HG02642 (cell line): Measurements from ENCODE around the gene ARHGAP26.

Source experiments
- ATAC-seq: cut with Tn5 transposase; IDR thresholded peaks from one replicate; pipeline ENCODE4 v1.9.1; 2021; ENCODE audit warnings: mild to moderate bottlenecking; ENCODE audit not compliant: unreplicated experiment, poor library complexity

The ARHGAP26 gene, protein sequence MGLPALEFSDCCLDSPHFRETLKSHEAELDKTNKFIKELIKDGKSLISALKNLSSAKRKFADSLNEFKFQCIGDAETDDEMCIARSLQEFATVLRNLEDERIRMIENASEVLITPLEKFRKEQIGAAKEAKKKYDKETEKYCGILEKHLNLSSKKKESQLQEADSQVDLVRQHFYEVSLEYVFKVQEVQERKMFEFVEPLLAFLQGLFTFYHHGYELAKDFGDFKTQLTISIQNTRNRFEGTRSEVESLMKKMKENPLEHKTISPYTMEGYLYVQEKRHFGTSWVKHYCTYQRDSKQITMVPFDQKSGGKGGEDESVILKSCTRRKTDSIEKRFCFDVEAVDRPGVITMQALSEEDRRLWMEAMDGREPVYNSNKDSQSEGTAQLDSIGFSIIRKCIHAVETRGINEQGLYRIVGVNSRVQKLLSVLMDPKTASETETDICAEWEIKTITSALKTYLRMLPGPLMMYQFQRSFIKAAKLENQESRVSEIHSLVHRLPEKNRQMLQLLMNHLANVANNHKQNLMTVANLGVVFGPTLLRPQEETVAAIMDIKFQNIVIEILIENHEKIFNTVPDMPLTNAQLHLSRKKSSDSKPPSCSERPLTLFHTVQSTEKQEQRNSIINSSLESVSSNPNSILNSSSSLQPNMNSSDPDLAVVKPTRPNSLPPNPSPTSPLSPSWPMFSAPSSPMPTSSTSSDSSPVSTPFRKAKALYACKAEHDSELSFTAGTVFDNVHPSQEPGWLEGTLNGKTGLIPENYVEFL

DNA sequence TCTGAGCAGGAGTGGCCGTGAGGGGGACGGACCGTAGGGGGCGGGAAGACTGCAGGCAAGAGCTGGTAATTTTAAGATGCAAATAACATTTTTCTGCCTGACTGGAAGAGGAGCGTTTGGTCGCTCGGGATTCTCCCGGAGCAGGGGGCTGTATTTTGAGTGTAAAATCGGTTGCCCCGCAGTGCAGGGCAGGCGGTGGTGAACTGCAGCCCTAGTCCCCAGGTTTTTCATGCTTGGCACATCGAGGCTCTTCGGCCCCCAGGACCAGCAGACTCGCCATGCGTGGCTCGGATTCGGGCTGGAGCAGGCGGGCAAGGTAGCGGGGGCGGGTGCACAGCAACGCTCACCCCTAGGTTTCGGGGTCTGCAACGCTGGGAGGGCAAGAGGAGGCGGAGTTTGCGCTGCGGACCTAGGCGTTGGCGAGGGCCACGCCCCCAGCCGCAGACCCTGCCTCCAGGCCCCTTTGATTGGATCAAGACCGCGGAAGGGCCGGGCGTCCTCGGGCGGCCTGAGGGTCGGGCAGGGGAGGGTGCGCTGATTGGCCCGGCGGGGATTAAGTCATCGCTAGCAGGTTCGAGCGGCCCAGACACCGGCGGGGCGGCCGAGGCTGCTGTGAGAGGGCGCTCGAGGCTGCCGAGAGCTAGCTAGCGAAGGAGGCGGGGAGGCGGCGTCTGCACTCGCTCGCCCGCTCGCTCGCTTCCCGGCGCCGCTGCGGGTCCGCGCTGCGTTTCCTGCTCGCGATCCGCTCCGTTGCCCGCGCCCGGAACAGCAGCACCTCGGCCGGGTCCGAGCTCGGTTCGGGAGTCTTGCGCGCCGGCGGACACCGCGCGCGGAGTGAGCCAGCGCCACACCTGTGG, at the start of gene ARHGAP26:
Gene ARHGAP26, plus strand, starts transcription at position 585 of the 857 bp plus-strand sequence. CDS start 385 bp downstream, outside the sequence.
- ATAC-seq, result peak; percentile 97

DNA sequence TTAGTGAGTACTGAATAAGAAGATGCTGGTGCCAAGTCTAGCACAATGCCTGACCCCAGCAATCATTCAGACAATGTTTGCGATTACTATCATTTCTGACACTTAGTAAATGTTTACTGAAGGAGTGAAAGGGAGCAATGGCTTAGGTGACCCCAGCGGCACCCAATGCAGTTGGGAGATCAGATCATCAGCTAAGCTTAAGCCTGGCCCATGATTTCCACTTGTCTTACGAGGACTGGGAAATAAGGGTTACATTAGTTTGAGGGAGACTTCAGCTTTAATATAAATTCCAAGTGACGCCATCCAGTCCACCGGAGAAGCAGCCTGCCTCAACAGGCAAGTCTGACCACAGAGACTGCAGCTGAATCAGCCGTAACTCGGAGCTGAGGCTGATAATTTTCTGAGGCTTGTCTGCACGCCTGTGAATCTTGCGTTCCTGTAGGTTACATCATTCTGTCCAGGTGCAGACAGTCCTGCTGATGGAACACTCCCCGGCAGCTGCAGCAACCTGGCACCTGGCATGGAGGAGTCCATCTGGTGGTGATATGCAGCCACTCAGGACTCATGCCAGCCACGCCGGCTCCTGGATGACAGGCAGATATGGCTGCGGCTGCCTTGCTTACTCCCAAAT, 49.4 kb upstream of the ARHGAP26 start:
- ATAC-seq, result no peak

DNA sequence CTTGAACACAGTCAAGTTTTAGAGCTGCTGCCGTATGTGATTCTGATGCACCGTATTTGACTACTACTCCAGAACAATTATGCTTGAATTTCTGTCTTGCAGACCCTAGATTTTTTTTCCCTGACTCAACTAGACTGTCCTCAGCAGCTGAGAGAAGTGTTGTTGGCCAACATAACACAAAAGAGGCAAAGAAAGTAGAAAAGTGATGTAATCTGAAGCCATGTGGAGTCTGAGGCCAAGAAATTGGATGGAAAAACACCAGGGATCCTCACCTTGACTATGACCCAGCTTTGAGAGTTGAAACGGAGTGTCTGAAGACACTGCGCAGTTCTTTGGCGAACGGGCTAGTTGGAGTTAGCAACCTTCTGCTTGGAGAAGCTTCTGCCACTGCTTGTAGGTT, 48.0 kb upstream of the ARHGAP26 start:
- no peak for ATAC-seq

DNA sequence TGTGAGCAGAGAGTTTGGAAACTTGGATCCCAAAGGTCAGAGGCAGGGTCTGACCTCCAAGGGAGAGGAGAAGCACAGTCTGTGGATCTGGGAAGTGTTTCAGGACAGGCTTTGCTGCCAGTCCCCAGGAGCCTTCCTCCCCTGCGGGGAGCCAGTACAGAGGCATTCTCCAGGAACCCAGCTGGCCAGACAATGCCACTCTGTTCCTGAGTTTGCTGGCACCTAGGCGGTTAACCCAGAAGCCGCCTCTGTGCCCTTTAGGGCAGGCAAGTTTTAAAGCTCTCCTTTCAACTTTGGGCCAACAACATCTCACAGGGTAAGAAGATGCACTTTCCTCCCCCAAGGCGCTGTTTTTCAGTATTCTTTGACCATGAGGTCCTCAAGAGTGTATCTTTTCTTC, 47.3 kb upstream of the ARHGAP26 start:
- no peak for ATAC-seq

DNA sequence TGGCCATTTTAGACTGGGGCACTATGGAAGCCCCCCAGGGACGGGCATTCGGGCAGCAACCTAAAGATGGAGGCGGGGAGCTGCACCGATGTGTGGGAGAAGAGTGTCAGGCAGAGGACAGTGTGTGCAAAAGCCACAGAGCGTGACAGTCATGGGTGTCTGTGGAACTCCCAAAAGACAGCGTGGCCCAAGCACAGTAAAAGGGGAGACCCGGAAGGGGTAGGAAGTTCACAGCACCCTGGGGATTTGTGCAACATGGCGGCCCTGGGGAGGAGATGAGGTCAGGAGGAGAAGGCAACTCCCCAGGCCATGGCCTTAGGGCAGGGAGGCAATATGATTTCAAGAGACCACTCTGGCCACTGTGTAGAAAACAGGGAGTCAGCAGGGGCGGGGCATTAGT, 45.4 kb upstream of the ARHGAP26 start:
- no peak for ATAC-seq

DNA sequence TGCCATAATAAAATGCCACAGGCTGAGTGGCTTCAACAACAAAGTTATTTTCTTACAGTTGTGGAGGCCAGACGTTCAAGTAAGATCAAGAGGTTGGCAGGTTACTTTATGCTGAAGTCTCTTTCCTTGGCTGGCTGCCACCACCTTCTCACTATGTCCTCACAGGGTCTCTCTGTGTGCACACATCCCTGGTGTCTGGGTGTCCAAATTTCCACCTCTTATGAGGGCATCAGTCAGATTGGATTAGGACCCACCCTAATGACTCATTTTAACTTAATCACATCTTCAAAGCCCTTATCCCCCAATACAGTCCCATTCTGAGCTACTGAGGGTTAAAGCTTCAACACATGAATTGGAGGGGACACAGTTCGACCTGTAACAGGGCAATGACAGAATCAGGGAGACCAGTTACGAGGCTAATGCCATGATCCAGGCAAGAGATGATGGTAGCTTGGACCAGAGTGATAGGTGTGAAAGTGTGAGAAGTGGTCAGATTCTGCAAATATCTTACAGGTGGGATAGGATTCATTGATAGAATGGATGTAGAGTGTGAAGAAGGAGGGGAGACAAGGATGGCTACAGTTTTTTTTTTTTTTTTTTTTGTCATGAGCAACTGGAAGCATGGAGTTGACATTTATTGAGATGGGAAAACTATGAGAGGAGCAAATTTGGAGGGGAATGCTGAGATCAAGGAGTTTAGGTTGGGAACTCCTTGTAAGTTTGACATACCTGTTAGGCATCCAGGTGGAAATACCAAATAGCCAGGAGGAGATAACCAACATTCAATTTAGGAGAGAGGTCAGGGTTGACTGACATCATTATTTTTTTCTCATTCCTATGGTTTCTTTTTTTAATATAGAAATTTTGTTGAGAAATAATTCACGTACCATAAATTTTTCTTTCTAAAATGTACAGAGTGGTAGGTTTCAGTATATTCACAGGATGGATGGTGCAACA, 44.7 kb upstream of the ARHGAP26 start:
- no peak for ATAC-seq

DNA sequence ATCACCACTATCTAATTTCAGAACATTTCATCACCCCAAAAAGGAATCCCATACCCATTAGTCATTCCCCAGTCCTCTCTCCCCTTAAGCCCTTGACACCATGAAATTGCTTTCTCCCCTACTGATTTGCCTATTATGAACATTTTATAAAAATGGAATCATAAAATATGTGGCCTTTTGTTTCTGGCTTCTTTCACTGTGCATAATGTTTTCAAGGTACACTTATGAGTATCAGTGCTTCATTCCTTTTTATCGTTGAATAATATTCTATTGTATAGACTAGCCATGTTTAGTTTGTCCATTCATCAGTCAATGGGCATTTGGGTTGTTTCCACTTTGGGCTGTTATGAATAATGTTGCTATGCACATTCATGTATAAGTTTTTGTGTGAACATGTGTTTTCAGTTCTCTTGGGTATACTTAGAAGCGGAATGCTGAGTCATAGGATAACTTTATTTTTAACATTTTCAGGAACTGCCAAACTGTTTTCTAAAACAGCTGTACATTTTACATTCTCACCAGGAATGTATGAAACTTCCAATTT, 43.9 kb upstream of the ARHGAP26 start:
- ATAC-seq, result no peak

DNA sequence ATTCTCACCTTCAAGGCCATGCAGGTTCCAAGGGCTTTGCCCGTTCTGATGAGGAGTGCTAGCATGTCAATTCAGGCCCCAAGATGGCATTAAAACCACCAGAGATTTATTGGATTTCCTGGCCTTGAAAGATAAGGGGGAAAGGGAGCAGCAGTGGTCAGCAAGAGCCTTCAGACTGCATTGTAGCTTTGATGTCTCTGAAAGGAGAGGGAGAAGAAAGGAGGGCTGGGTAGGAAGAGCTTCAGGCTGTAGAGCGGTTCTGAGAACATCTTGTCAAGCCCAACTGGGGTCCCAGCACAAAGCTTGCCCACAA, 42.5 kb upstream of the ARHGAP26 start:
- no peak for ATAC-seq

DNA sequence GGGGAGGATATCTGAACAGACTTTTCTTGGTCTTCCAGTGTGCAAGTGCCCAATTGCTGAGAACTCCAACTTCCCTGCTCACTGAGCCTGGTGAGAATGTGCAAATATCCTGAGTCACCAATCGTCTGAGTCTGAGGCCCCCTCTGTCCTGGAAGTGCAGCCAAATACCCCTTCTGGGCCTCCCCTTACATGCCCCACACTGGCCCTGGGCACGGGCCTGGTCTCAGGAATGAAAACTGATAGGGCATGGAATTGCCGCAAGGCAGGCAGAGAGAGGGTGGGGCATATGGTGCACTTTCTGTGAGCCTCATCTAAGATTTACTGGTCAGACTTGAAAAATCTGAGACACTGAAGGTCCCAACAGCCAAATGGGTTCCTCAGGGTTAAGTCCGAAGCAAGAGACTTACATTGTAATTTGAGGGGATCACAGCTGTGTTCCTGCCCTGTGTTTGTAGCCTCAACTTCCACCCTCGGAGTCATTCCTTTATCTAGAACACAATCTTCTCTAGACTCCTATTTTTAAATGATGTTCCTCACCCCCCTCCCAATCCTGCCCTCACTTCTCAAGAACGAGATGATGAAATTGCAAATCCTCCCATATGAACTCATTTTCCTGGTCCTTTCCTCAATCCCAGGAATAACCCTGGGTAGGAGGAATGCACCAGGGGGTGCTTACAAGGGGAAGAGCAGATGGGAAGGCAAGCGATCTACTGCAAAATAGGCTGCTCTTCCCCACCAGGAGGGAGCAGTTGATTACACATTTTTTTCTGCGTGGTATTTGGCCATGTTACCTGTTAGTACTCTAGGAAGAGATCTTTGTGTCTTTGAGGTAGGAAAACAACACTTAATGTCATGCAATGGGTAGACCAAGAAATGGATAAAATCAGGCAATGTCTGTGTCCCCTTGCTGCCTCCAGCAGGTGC, 34.6 kb upstream of the ARHGAP26 start:
- no peak for ATAC-seq

DNA sequence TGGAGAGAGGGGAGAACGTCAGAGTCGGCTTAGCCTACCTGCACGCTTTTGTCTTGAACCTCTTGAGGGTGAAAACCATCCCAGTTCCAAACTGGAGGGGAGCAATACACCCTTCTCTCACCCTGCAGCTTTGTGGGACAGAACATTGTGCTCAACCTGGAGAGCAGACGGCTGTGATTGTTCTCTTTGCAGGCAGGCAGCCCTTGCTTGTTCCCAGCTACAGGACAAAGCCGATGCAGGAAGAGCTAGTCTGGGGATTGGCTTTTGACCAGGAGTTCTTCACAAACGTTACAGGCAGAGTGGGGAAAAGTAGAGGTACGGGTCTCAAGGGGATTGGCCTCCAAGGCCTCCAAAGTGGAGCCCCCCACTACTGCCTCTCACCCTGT, 33.9 kb upstream of the ARHGAP26 start:
- no peak for ATAC-seq

DNA sequence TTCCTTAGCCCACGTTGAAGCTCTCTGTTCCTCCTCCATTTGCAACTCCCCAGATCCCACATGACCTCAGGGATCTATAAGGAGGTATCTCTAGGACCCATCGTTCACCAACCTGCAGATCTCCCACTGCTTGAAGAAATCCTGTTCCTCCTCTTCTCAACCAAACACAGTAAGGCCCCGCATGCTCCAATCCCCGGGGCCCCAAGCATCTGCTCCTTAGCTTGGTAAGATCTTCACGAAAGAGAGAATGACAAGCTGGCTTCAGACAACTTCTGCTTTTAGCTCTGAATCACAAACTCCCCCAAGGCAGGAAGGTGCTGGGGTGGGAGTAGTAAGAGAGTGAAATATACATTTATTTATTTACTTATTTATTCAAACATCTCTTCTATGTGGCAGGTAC, 33.0 kb upstream of the ARHGAP26 start:
- no peak for ATAC-seq

DNA sequence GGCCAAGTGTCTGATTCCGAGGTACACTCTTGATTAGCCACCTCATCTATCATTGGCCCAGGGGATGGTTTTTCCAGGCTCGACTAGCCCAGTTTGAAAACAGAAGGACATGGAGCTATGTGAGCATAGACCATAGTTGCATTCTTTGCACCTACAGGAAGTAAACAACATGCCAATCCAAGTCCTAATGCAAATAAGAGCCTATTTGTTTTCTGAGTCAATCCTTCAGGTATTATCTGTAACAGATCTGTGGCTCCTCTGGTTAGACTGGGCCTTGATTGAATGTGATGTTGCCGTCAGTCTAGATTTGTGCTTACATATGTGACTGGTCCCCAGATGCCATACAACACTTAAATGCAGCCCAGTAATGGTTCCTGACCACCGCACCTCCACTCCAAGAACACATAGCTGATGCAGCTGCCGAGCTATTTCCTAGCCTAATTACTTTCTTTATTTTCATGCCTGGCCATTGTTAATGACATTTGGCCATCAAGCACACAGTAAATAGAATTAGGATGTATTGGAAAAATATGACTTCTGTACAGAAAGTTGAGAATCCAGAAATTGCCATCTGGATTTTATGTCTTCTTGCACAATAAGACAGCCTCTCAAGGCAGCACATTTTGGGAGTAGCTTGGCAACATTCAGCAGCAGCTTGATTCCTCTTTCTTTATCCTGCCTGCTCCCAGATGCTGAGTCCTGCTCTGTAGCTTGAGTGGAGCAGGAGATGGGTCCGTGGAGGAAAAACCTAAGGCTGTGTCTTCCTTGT, 29.5 kb upstream of the ARHGAP26 start:
- ATAC-seq, result no peak

DNA sequence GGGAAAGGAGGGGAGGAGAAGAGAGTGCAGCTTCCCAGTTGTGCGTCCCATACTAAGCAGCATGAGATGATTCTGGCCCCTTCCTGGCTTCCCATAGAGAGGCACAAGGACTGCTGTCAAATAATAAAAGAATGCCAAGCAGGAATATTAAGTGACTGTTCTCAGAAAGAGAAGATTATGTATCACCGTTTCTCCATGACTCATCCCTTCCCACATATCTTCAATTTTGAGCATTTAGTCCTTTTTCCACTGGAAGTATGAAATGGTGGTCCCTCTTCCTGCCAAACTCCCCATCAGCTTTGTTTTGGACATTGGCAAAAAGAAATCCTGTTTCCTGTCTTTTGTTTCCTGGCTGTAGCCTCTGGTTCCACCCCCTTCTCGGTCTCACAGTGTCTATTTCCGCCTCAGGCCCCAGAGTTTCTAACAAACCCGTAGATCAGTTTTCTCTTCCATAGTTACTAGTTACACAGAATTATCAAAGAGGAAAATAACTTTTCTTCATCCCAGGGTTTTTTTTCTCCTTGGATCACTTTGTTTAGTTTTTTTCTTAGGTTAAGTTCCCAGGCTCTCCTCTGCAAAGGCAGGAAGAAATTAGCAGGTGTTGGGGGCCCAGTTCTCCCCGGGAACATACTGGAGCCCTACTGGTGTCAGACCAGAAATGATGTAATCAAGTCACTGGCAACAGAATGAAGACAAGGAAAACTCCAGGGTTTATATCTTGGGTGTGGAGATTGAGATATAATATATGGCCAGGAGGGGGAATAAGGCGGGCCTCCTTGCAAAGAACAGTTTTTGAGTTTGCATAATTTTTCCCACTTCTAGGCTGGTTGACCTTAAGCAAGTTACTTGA, 26.4 kb upstream of the ARHGAP26 start:
- no peak for ATAC-seq

DNA sequence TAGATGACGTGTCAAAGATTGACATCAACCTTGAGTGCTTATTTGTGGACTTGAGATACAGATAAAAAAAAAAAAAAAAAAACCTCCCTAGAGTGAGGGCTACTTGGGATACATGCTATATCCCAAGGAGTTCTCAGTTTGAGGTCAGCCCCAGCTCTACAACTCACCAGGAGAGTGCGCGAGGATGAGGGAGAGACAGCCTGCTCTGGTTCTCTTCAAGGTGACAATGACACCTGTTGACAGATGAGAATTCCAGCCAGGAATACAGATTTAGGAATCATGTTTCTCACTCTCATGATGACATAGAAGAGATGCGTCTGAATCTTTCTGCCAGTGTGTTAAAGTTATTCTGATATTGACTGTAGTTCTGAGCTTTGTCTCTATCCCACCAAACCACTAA, 24.9 kb upstream of the ARHGAP26 start:
- no peak for ATAC-seq

DNA sequence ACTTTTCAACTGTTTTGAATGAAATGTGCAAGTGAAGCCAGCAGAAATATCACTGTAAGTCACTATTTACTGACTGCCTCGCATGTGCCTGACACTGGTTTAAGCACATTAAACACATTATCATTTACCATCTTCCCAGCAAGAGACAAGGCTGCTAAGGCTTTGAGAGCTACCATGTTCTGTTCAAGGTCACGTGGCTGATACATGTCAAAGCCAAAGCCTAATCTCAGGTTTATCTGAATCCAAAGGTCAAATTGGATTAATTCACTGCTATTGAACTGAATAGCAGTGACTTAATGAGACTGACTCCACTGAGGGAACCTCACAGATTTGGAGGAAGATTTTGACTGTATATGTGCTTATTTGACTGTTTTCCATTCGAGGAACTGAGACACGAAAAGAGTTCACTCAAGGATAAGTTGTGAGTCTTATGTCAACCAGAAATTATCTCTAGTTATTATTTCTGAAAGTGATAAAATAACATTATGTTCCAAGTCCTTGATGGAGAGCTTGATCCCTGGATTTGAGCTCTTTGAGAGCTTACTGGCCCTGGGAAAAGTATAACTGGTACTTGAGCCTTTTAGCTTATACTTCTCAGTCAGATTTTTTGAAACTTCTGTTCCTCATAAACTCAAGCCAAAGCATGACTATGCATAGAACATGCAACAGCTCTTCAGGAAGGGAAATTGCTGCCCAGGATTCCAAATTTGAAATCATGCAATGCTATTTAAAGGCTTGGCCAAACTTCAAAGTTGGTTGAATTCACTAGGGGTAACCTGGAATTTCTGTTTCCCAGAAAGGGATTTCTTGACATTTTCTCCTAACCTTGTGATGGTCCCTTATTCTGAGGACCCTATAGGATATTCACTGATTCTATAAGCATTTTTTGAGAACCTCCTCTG, 23.4 kb upstream of the ARHGAP26 start:
- no peak for ATAC-seq
